OCI-LY3 (cell line): ENCODE results near the gene IGFL4.

Experiments used
- H2AFZ ChIP-seq: fragments of 200-600, 300-600 bp; shearing (Covaris generic); 2 replicates; pipeline ENCODE4 v1.6.0; 2014; ENCODE audit warnings: antibody characterized with exemption, low read depth, low read length
- H3K27ac ChIP-seq: fragments of 200-600, 300-600 bp; sonication (generic); 2 replicates; pipeline ENCODE4 v1.5.1; 2014; ENCODE audit warnings: mild to moderate bottlenecking, low read length, moderate library complexity, mixed read lengths
- H3K27me3 ChIP-seq: fragments of 200-600, 300-600 bp; sonication (generic); 2 replicates; pipeline ENCODE4 v1.6.1; 2014; ENCODE audit warnings: low read depth, low read length, mixed read lengths
- H3K36me3 ChIP-seq: fragments of 200-600, 300-600 bp; sonication (generic); replicated peaks from 2 replicates; pipeline ENCODE3; 2014; ENCODE audit warnings: low read depth, low read length, mixed read lengths
- H3K4me1 ChIP-seq: fragments of 300-600, 200-600 bp; sonication (generic); 2 replicates; pipeline ENCODE4 v1.6.1; 2014; ENCODE audit warnings: low read length, mixed read lengths
- H3K4me2 ChIP-seq: fragments of 200-600, 300-600 bp; sonication (generic); 2 replicates; pipeline ENCODE4 v1.6.1; 2014; ENCODE audit warnings: low read length, mixed read lengths
- H3K4me3 ChIP-seq: fragments of 300-600, 200-600 bp; sonication (generic); 2 replicates; pipeline ENCODE4 v1.5.1; 2014; ENCODE audit warnings: antibody characterized with exemption, mild to moderate bottlenecking, low read length, moderate library complexity
- H3K79me2 ChIP-seq: fragments of 300-600, 200-600 bp; shearing (Covaris generic); 2 replicates; pipeline ENCODE4 v1.6.1; 2014; ENCODE audit warnings: mild to moderate bottlenecking, low read length, mixed read lengths
- H3K9ac ChIP-seq: fragments of 300-600, 200-600 bp; shearing (Covaris generic); 2 replicates; pipeline ENCODE4 v1.6.0; 2014; ENCODE audit warnings: mild to moderate bottlenecking, low read length, moderate library complexity
- H3K9me3 ChIP-seq: fragments of 200-600, 300-600 bp; shearing (Covaris generic); 2 replicates; pipeline ENCODE4 v1.6.1; 2014; ENCODE audit warnings: low read length, mixed read lengths; ENCODE audit not compliant: insufficient read depth
- H4K20me1 ChIP-seq: fragments of 200-600, 300-600 bp; sonication (generic); 2 replicates; pipeline ENCODE4 v1.6.1; 2016; ENCODE audit warnings: low read length, mixed read lengths; ENCODE audit not compliant: insufficient read depth
- EZH2phosphoT487 ChIP-seq: fragments of 200-600 bp; shearing (Covaris generic); IDR thresholded peaks from 2 replicates; pipeline ENCODE4 v1.6.1; 2018; ENCODE audit warnings: antibody characterized with exemption, mixed run types, low read depth
- TF ChIP-seq, protein P1 (sequence below): fragments of 200-600, 300-600 bp; sonication (generic); IDR thresholded peaks from 2 replicates; pipeline ENCODE4 v1.5.1; 2014; ENCODE audit warnings: antibody characterized with exemption, low read length, low read depth

IGFL4 gene

DNA sequence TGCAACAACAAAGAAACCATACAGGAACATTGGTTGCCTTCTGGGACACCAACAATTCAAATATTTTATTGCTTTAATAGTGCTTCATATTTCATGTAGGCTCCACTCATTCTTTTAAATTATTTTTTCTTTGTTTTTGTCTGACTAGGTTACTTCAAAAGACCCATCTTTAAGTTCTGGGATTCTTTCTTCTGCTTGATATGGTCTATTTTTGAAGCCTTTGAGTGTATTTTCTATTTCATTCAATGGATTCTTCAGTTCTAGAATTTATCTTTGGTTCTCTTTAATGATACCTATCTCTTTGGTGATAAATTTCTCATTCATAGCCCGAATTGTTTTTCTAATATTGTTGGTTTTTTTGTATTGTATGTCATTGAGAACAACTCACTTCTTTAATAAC, 45.1 kb upstream of the IGFL4 start:
- H3K9me3 ChIP-seq: peaks cover 39% of the 10 kb centered on the region; the same call in 1 of the 2 replicates
- H3K4me2 ChIP-seq: no peak overlapping the region
- no peak overlapping the region for H3K9ac ChIP-seq
- H2AFZ ChIP-seq: no peak overlapping the region
- H3K4me1 ChIP-seq: no peaks in the 10 kb centered on the region
- no peaks in the 10 kb centered on the region for H4K20me1 ChIP-seq
- no peaks in the 10 kb centered on the region for H3K79me2 ChIP-seq
- H3K4me3 ChIP-seq: no peak overlapping the region
- no peaks in the 10 kb centered on the region for H3K36me3 ChIP-seq
- H3K27me3 ChIP-seq: peaks cover 21% of the 10 kb centered on the region
- TF ChIP-seq EZH2phosphoT487: no peak
- TF ChIP-seq, protein P1, sequence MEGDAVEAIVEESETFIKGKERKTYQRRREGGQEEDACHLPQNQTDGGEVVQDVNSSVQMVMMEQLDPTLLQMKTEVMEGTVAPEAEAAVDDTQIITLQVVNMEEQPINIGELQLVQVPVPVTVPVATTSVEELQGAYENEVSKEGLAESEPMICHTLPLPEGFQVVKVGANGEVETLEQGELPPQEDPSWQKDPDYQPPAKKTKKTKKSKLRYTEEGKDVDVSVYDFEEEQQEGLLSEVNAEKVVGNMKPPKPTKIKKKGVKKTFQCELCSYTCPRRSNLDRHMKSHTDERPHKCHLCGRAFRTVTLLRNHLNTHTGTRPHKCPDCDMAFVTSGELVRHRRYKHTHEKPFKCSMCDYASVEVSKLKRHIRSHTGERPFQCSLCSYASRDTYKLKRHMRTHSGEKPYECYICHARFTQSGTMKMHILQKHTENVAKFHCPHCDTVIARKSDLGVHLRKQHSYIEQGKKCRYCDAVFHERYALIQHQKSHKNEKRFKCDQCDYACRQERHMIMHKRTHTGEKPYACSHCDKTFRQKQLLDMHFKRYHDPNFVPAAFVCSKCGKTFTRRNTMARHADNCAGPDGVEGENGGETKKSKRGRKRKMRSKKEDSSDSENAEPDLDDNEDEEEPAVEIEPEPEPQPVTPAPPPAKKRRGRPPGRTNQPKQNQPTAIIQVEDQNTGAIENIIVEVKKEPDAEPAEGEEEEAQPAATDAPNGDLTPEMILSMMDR: no peak
- H3K27ac ChIP-seq: no peak overlapping the region

DNA sequence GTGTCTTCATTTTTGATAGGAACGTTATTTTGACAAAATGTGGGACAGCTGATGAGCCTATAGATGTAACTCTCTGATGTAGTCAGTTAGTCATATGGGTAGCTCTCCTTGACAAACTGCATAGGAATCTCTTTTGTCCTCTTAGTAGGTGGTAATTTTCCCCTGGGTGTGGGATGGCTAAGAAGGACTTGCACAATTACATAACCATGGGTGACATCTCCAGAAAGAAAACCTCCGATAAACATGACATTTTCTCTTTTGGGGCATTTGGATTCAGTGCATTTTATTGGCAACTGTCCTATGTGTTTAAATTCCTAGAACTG, 41.9 kb upstream of the IGFL4 start:
- H2AFZ ChIP-seq: no peak overlapping the region
- no peaks in the 10 kb centered on the region for H3K36me3 ChIP-seq
- no peaks in the 10 kb centered on the region for H4K20me1 ChIP-seq
- TF ChIP-seq, protein P1: no peak
- TF ChIP-seq EZH2phosphoT487: no peak
- no peak overlapping the region for H3K9ac ChIP-seq
- no peaks in the 10 kb centered on the region for H3K4me1 ChIP-seq
- no peak overlapping the region for H3K4me2 ChIP-seq
- H3K4me3 ChIP-seq: no peak overlapping the region
- H3K27me3 ChIP-seq: peaks cover 26% of the 10 kb centered on the region
- H3K9me3 ChIP-seq: peaks cover 23% of the 10 kb centered on the region; the same call in 1 of the 2 replicates
- no peaks in the 10 kb centered on the region for H3K79me2 ChIP-seq
- H3K27ac ChIP-seq: no peak overlapping the region

DNA sequence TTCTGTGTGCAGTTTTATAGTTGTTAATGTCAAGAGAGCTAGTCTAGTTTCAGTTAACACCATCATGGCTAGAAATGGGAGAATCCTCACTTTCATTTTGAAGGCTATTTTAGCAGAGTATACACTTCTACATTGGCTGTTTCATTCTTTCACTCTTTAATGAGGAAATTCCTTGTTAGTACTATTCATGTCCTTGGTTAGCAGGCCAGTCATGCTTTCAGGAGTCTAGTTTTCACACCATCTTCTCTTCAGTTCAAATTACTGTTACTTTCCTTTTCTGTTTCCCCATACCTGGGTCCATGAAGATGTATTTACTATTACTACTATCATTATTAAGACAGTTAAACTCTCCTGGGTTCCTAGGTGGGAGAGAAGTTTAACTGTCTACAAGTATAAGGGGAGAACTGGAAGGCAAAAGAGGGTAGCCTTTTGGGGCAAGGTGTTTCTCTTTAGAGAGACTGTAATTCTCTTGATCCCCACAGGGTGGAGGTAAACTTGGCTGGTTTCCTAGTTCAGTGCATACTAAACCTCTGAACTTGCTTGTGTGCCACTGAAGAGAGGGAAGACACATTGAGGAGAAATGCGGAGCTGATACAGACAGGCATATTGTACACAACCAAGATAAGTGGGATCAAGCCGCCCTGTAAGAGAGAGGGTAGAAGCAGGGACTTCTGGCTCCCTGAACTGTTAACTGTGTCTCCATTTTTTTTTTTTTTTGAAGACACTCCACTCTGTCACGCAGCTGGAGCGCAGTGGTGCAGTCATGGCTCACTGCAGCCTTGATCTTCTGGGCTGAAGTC, 41.3 kb upstream of the IGFL4 start:
- H3K36me3 ChIP-seq: no peaks in the 10 kb centered on the region
- TF ChIP-seq EZH2phosphoT487: no peak
- TF ChIP-seq, protein P1: peak; percentile 84
- H3K4me1 ChIP-seq: no peaks in the 10 kb centered on the region
- no peak overlapping the region for H3K4me3 ChIP-seq
- no peaks in the 10 kb centered on the region for H4K20me1 ChIP-seq
- no peak overlapping the region for H3K4me2 ChIP-seq
- no peak overlapping the region for H3K27ac ChIP-seq
- H3K79me2 ChIP-seq: no peaks in the 10 kb centered on the region
- H2AFZ ChIP-seq: no peak overlapping the region
- H3K9ac ChIP-seq: no peak overlapping the region
- H3K9me3 ChIP-seq: peaks cover 23% of the 10 kb centered on the region; the same call in 1 of the 2 replicates
- H3K27me3 ChIP-seq: peaks cover 26% of the 10 kb centered on the region

DNA sequence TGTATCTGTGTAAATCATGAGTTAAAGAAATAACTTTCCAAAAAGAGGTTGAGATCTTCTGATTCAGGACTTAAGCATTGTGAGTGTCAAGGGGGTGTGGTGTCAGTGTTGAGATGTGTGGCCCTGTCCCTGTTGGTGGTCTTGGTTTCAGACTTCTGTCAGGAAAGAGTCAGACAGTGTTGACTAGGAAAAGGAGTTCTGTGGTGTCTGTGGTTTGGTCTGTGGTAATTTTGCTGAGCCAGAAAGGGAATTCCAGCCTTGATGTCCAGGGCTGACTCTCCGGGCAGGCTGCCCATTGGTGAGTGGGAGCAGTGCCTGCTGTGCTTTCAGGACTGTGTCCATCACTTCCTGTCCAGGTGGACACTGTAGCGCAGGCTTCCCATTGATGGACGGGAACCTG, 39.8 kb upstream of the IGFL4 start:
- Histone ChIP-seq H3K4me2 (no peak overlapping the region), H3K4me1 (no peaks in the 10 kb centered on the region), H3K27ac (no peak overlapping the region), H3K36me3 (no peaks in the 10 kb centered on the region), H2AFZ (no peak overlapping the region), H4K20me1 (no peaks in the 10 kb centered on the region), H3K9me3 (0 out of 2 replicates have a peak, but pooled peaks cover 8% of the 10 kb centered on the region), H3K9ac (no peak overlapping the region), H3K4me3 (no peak overlapping the region), H3K27me3 (peaks cover 33% of the 10 kb centered on the region), H3K79me2 (no peaks in the 10 kb centered on the region)
- TF ChIP-seq, protein P1: no peak
- TF ChIP-seq EZH2phosphoT487: no peak
